ENCODE results near the gene C3orf18.

Gene C3orf18

GRCh38 chr3:50603261-50604109, 35.9 kb upstream of the C3orf18 start:
- no peak for DNase-seq (ENCODE audit: low spot score)

DNA sequence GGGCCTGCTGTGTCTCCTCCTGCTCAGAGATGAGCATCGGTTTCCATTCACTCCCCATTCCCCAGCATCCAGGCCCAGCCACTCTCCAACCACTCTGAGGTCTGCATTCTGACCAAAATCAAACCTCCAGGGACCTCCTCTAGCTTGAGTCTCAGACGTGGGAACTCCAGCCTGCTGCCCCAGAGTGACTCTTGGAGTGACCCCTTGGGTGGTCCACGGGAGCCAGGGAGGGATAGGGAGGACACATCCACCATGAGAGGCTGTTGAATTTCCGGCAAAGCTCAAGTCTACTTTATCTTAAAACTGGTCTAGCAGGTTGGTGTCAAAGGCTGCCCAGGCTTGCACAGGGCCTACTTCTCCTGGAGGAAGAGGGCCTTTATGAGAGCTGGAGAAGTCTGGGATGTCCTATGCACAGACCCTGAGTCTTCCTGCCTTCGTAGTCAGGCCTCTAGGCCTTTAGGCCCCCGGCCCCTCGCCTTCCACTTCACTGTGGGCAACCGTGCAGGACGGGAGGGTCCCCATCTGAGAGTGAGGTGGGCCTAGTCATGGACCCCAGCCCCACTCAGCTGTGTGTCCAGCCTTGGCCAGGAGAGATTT, 35.1 kb upstream of the C3orf18 start:
- DNase-seq (ENCODE audit: low spot score), result no peak

- DNase-seq (ENCODE audit: low spot score), result peak; percentile 96
These were observed 33.5 kb upstream of the C3orf18 start for GRCh38 chr3:50600841-50601591.

- no peak for DNase-seq (ENCODE audit: low spot score)
These were observed 32.7 kb upstream of the C3orf18 start for GRCh38 chr3:50600141-50600753.

DNA sequence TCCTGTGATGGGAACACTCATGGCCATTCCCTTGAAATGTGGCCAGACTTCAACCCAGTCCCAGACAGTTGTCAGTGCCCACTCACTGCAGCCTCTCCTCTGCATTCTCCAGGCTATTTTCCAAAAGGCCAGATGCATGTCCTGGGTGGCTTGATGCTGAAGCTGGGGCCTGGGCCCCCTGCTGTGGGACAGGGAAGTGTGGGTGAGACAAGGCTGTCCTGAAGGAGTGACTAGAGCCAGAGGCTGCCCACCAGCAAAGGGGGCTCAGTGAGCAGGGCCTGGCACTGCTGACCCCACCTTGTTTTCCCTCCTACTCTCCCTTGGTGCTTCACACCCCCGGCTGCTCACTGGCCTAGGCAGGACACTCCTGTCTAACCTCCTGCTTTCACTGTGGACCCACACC, 32.2 kb upstream of the C3orf18 start:
- no peak for DNase-seq (ENCODE audit: low spot score)

GRCh38 chr3:50599115-50599715, 31.7 kb upstream of the C3orf18 start:
- DNase-seq (ENCODE audit: low spot score), result no peak

- no peak for DNase-seq (ENCODE audit: low spot score)
These were observed 26.8 kb upstream of the C3orf18 start for GRCh38 chr3:50594253-50594785.

GRCh38 chr3:50592568-50592967, 25.0 kb upstream of the C3orf18 start:
- DNase-seq (ENCODE audit: low spot score), result no peak

- DNase-seq (ENCODE audit: low spot score), result no peak
These were observed 23.7 kb upstream of the C3orf18 start for GRCh38 chr3:50591196-50591741.

DNA sequence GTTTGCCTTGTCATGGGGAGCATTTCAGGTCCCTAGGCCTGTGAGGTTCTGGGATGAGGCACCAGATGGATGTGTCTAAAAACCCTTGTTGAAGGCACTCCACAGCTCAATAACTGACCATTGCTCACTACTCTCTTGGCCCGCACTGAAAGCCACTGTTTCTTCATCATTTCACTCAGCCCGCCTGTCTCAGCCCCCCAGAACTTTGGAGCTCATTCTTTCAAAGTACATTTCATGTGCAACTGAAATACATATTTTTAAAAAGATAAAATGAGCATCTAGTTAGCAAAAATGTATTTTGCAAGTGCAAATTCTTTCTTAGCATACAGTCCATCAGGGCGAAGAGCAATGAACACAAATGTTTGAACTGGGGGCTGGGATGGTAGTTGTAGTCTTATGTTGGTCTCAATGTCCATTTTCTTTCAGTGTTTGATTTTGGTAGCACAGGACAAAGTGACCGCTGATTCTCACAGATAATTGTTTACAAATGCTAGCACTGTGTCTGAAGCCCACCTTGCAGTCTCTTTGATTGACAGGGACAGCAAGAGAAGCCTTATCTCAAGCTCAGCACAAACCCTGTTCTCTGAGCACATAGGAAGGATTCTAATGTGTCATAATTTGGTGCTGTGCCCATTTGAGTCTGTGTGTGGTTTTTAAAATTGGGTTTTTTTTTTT, 21.3 kb upstream of the C3orf18 start:
- DNase-seq (ENCODE audit: low spot score), result no peak

- DNase-seq (ENCODE audit: low spot score), result no peak
These were observed 20.5 kb upstream of the C3orf18 start for GRCh38 chr3:50587806-50588758.

GRCh38 chr3:50587373-50587772, 19.8 kb upstream of the C3orf18 start:
- DNase-seq (ENCODE audit: low spot score), result peak; percentile 46

GRCh38 chr3:50586763-50587070, 19.2 kb upstream of the C3orf18 start:
- no peak for DNase-seq (ENCODE audit: low spot score)

DNA sequence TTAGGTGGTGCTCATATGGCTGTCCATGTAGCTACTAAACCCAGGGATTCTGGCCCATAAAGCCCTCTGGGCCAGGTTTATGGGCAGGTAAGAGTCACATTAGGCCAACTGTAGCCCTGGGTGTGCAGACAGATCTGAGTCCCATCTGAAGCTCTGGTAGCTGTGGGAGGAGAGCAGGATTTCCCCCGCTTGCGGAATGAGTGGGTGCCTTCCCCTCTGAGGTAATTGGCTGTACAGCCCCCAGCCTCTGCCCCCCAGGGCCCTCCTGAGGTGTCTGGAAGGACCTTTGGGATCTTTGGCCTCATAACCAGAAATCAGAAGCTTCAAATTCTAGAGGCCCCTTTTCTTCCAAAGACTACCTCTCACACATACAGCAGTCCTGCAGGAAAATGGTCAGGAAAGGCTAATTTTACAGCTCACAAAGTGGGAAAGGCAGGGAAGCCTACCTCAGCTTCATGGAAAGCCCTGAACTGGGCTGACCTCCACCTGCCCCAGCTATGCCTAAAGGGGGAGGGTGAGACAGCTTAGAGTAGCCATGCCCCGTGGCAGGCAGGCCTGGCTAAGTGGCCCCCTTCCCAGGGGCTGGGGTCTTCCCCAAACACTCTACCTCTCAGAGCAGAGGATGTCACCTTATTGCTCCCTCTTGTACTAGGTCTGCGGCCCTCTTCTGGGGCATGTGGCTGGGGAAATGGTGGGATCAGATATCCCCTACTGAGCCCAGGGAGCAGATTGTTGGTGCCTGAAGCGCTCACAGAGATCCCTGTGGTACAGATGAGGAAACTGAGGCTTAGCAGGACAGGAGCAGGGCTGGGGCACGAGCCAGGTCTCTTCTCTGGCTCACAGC, 18.6 kb upstream of the C3orf18 start:
- DNase-seq (ENCODE audit: low spot score), result no peak

DNA sequence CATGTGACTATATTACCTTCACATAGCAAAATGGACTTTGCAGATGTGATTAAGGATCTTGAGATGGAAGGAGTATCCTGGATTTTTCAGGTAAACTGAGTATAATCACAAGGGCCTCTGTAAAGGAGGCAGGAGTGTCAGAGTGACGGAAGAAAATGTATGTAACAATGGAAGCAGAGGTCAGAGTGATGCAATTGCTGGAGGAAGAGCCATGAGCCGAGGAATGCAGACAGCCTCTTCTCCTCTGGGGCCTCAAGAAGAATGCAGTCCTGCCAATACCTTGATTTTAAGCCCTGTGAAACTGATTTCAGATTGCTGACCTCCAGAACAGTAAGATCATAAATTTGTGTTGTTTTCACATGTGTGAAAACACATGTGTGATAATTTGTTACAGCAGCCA, 16.8 kb upstream of the C3orf18 start:
- DNase-seq (ENCODE audit: low spot score), result no peak

GRCh38 chr3:50583897-50584296, 16.4 kb upstream of the C3orf18 start:
- DNase-seq (ENCODE audit: low spot score), result no peak

- no peak for DNase-seq (ENCODE audit: low spot score)
These were observed 14.5 kb upstream of the C3orf18 start for GRCh38 chr3:50582083-50582482.

DNA sequence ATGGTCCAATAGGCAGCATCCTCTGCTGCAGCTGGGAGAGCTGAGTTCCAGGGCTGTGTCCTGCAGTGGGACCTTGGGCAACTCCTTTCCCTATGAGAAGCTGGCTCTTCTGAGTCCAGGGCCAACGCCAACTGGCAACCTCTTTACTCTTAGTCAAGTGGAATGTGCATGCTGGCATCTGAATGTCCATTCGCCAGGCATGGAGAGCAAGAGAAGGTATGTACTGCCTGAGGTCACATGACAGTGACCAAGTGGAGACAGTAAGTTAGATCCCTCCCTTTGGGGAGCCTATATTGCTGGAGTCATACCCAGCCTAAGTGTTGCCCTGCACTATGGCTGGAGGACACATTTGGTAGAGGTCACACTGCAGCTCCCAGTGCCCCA, 13.9 kb upstream of the C3orf18 start:
- DNase-seq (ENCODE audit: low spot score), result no peak
